Neuronal stem cell (in vitro differentiated cells): Measurements from ENCODE around the gene PLA2G1B. TPM values are rescaled to one million over a fixed set of nuclear protein-coding genes. Genes with fewer than 3 reads are reported as not detected.

Experiments
- DNase-seq: peaks from one replicate; pipeline ENCODE4 v3.0.0-alpha.2; 2013; ENCODE audit warnings: low spot score
- H2AFZ ChIP-seq: one replicate; pipeline ENCODE4 v1.6.1; 2013; ENCODE audit warnings: mild to moderate bottlenecking, low read length, inconsistent platforms
- H2AK5ac ChIP-seq: 2 replicates; pipeline ENCODE4 v1.6.1; 2013; ENCODE audit warnings: low read depth, mild to moderate bottlenecking, inconsistent platforms, low read length, moderate library complexity, mixed read lengths
- H2BK120ac ChIP-seq: 2 replicates; pipeline ENCODE4 v1.6.1; 2013; ENCODE audit warnings: low read depth, mild to moderate bottlenecking, inconsistent platforms, low read length, moderate library complexity, mixed read lengths
- H2BK12ac ChIP-seq: one replicate; pipeline ENCODE4 v1.6.1; 2013; ENCODE audit warnings: low read length, inconsistent platforms
- H2BK15ac ChIP-seq: 2 replicates; pipeline ENCODE4 v1.6.1; 2013; ENCODE audit warnings: mild to moderate bottlenecking, low read length, inconsistent platforms, mixed read lengths
- H2BK5ac ChIP-seq: one replicate; pipeline ENCODE4 v1.6.1; 2013; ENCODE audit warnings: inconsistent platforms, mild to moderate bottlenecking, low read length, moderate library complexity
- H3K14ac ChIP-seq: one replicate; pipeline ENCODE4 v1.6.1; 2013; ENCODE audit warnings: low read length, inconsistent platforms
- H3K18ac ChIP-seq: 2 replicates; pipeline ENCODE4 v1.6.1; 2013; ENCODE audit warnings: low read length, inconsistent platforms
- H3K23ac ChIP-seq: 2 replicates; pipeline ENCODE4 v1.6.1; 2013; ENCODE audit warnings: low read depth, mild to moderate bottlenecking, mixed read lengths, low read length, inconsistent platforms; ENCODE audit not compliant: poor library complexity
- H3K27ac ChIP-seq: replicated peaks from 3 replicates; pipeline ENCODE4 v1.5.1; 2013; ENCODE audit warnings: low read length, inconsistent platforms
- H3K27me3 ChIP-seq, 3 experiments: 2 replicates each; pipeline ENCODE4 v1.6.1; 2013; ENCODE audit warnings: low read length in 3 of 3, mild to moderate bottlenecking in 2 of 3, inconsistent platforms in 1 of 3, low read depth in 1 of 3, mixed read lengths in 1 of 3, moderate library complexity in 1 of 3; ENCODE audit not compliant: control insufficient read depth in 3 of 3, insufficient read depth in 3 of 3
- H3K36me3 ChIP-seq, 2 donors: replicated peaks in 1 of 2; 2 replicates each; pipeline ENCODE4 v1.6.1; 2013; ENCODE audit warnings: low read length in 2 of 2; ENCODE audit not compliant: control insufficient read depth in 2 of 2, insufficient read depth in 2 of 2
- H3K4ac ChIP-seq: 2 replicates; pipeline ENCODE4 v1.6.1; 2013; ENCODE audit warnings: inconsistent platforms, mild to moderate bottlenecking, low read length, moderate library complexity
- H3K4me1 ChIP-seq, 2 donors: 1 replicate in 1 of 2; 2 replicates in 1 of 2; pipeline ENCODE4 v1.6.1; 2013; ENCODE audit warnings: low read length in 2 of 2, low read depth in 1 of 2; ENCODE audit not compliant: control insufficient read depth in 2 of 2, insufficient read depth in 1 of 2
- H3K4me2 ChIP-seq: one replicate; pipeline ENCODE4 v1.6.1; 2013; ENCODE audit warnings: mild to moderate bottlenecking, low read length, inconsistent platforms; ENCODE audit not compliant: insufficient read depth, poor library complexity, severe bottlenecking
- H3K4me3 ChIP-seq, 2 donors: 2 replicates each; pipeline ENCODE4 v1.5.1; 2013; ENCODE audit warnings: low read length in 2 of 2, mild to moderate bottlenecking in 2 of 2, inconsistent platforms in 1 of 2, moderate library complexity in 1 of 2
- H3K79me1 ChIP-seq: one replicate; pipeline ENCODE4 v1.6.1; 2013; ENCODE audit warnings: low read depth, mild to moderate bottlenecking, inconsistent platforms, low read length, moderate library complexity
- H3K9ac ChIP-seq: one replicate; pipeline ENCODE4 v1.6.1; 2013; ENCODE audit warnings: mild to moderate bottlenecking, low read depth, low read length, inconsistent platforms; ENCODE audit not compliant: poor library complexity
- H3K9me3 ChIP-seq, 2 donors: replicated peaks in 1 of 2; 2 replicates each; pipeline versions ENCODE3 to v1.6.1; 2013; ENCODE audit warnings: low read length in 2 of 2, mild to moderate bottlenecking in 2 of 2, inconsistent platforms in 1 of 2, low read depth in 1 of 2, mixed read lengths in 1 of 2, moderate library complexity in 1 of 2; ENCODE audit not compliant: control insufficient read depth in 2 of 2, insufficient read depth in 1 of 2
- H4K8ac ChIP-seq: one replicate; pipeline ENCODE4 v1.6.1; 2013; ENCODE audit warnings: low read depth, mild to moderate bottlenecking, inconsistent platforms, low read length, moderate library complexity
- H4K91ac ChIP-seq: one replicate; pipeline ENCODE4 v1.6.1; 2013; ENCODE audit warnings: low read length, low read depth, mild to moderate bottlenecking, inconsistent platforms; ENCODE audit not compliant: poor library complexity
- WGBS, 2 donors: extraction: QIAGEN DNeasy Blood & Tissue Kit; methylation state at CpG; one replicate each; pipeline ENCODE4 v1.1.7; 2013; ENCODE audit warnings: missing lambda C conversion rate in 2 of 2, mixed read lengths in 1 of 2; ENCODE audit not compliant: insufficient read length in 2 of 2, insufficient replicate concordance in 1 of 2; ENCODE audit errors: extremely low coverage in 2 of 2; 5-methylcytosine and 5-hydroxymethylcytosine counted together
- polyA plus RNA-seq, 2 experiments: library from polyadenylated mRNA; stranded (reverse); fragments of 200-250 nt; gene quantifications; one replicate each; pipeline ENCODE4 v1.2.3, GENCODE V29; 2013

PLA2G1B gene
- 0.22 TPM for polyA plus RNA-seq (2013, experiment 1 of 2)
- 0.19 TPM for polyA plus RNA-seq (2013, experiment 2 of 2)

DNA sequence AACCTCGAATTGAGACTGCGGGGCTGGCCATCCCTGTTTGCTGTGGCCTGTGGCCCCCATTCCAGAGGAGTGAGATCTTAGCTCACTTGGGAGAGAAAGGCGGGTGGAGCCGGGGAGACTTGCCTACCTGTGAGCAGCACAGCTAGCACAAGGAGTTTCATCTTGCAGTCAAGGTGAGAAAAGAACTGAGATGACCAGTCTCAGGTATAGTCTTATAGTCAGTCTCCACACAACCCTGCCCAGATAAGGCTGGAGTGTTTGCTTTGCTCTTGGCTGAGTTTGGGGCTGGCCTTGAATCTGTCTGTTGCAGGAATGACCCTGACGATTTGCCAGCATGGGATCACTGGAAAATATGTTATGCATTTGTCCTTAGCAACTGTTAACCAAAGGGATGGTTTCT is at the start of gene PLA2G1B:
Gene PLA2G1B (minus strand): TSS at position 187 of the 400 bp plus-strand sequence. CDS start 26 bp downstream, at position 161.
- H3K79me1 ChIP-seq: no peaks in the 10 kb centered on the region
- peaks cover 4 to 5% of the 10 kb centered on the region in 2 donors for H3K4me1 ChIP-seq
- no CpG with 5 or more reads among the region's 5 CpGs for WGBS, 2 donors
- H3K4ac ChIP-seq: no peak within 1 kb of the TSS
- H3K27ac ChIP-seq: no peak within 1 kb of the TSS
- no peak within 1 kb of the TSS for H2BK5ac ChIP-seq
- H3K14ac ChIP-seq: no peak within 1 kb of the TSS
- no peak within 1 kb of the TSS for H2BK15ac ChIP-seq
- H2AK5ac ChIP-seq: no peak within 1 kb of the TSS
- H2BK12ac ChIP-seq: no peak within 1 kb of the TSS
- no peak within 1 kb of the TSS for H2AFZ ChIP-seq
- no peak within 1 kb of the TSS for H3K23ac ChIP-seq
- no peak within 1 kb of the TSS for H4K91ac ChIP-seq
- H3K4me2 ChIP-seq: no peak within 1 kb of the TSS
- H3K36me3 ChIP-seq: no peaks in the 10 kb centered on the region
- no peak for DNase-seq
- peaks cover 0 to 7% (median 0%) of the 10 kb centered on the region in 3 experiments for H3K27me3 ChIP-seq
- H3K9ac ChIP-seq: no peak within 1 kb of the TSS
- H3K4me3 ChIP-seq: no peak within 1 kb of the TSS
- no peak within 1 kb of the TSS for H3K18ac ChIP-seq
- no peak within 1 kb of the TSS for H4K8ac ChIP-seq
- H2BK120ac ChIP-seq: no peak within 1 kb of the TSS
- no peaks in the 10 kb centered on the region for H3K9me3 ChIP-seq

DNA sequence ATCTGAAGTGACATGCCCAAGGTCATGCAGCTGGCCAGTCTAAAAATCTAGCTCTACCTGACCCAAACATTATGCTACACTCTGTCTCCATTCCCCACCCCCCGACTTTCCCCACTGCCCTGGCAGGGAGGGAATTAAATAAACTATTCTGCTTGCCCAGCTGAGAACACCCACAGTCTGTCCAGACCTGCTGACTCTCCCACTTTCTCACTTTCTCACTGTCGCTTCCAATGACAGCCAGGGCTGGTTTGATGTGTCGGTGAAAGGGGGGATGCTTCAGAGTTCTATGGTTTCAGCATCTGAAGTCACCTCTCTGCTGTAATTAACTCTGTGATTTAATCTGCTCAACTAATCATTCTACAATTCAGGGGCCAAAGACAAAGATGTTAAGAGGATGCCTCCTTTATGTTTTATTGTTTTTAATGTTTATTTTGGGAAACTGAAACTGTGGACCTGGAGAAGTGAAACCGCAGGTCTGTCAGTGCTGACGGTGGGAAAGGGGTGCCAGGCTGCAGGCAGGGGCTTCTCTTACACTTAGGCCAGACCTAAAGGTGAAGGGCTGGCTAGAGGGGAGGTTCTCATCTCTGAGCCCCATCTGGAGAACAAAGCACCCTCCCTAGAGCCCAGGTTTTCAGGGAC is 49.5 kb upstream of the PLA2G1B start:
- Histone ChIP-seq H2BK5ac (no peak overlapping the region), H2BK15ac (no peak overlapping the region), H3K18ac (peak overlapping the region; percentile 36), H3K4me3 (no peak overlapping the region), H3K9ac (no peak overlapping the region), H2AFZ (no peak overlapping the region), H2BK12ac (no peak overlapping the region), H2BK120ac (no peak overlapping the region), H3K79me1 (no peaks in the 10 kb centered on the region), H3K4me2 (no peak overlapping the region), H4K91ac (no peak overlapping the region), H3K36me3 (no peaks in the 10 kb centered on the region), H3K9me3 (no peaks in the 10 kb centered on the region), H3K27ac (no peak overlapping the region), H3K27me3 (no peaks in the 10 kb centered on the region), H3K4ac (no peak overlapping the region), H3K4me1 (peaks cover 9 to 11% of the 10 kb centered on the region in 2 donors), H4K8ac (no peak overlapping the region), H3K14ac (no peak overlapping the region), H3K23ac (no peak overlapping the region), H2AK5ac (no peak overlapping the region)
- DNase-seq: no peak
- no CpG with 5 or more reads among the region's 5 CpGs for WGBS, 2 donors

DNA sequence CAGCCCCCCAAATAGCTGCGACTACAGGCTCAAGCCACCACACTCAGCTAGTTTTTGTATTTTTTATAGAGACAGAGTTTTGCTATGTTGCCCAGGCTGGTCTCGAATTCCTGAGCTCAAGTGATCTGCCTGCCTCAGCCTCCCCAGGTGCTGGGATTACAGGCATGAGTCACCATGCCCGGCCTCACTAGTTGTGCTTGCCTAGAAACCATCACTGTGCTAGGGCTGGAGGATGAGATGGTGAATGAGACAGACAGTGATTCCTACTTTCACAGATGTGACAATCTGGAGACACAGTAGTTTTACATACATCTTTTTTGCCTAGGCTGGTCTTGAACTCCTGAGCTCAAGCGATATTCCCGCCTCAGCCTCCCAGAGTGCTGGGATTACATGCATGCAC is 48.8 kb upstream of the PLA2G1B start:
- peaks cover 8 to 9% of the 10 kb centered on the region in 2 donors for H3K4me1 ChIP-seq
- H3K23ac ChIP-seq: no peak overlapping the region
- no peak overlapping the region for H4K8ac ChIP-seq
- H2AK5ac ChIP-seq: no peak overlapping the region
- no peaks in the 10 kb centered on the region for H3K36me3 ChIP-seq
- no peaks in the 10 kb centered on the region for H3K9me3 ChIP-seq
- H3K27me3 ChIP-seq: no peaks in the 10 kb centered on the region
- no peak overlapping the region for H3K4me2 ChIP-seq
- no peak for DNase-seq
- no peak overlapping the region for H2BK15ac ChIP-seq
- H3K27ac ChIP-seq: no peak overlapping the region
- no CpG with 5 or more reads among the region's 5 CpGs for WGBS, 2 donors
- H3K79me1 ChIP-seq: no peaks in the 10 kb centered on the region
- H2BK5ac ChIP-seq: no peak overlapping the region
- no peak overlapping the region for H2BK120ac ChIP-seq
- no peak overlapping the region for H3K9ac ChIP-seq
- H3K18ac ChIP-seq: peak overlapping the region; percentile 45
- H3K4me3 ChIP-seq: no peak overlapping the region
- H3K4ac ChIP-seq: no peak overlapping the region
- H4K91ac ChIP-seq: no peak overlapping the region
- peak overlapping the region; percentile 17 for H3K14ac ChIP-seq
- H2BK12ac ChIP-seq: no peak overlapping the region
- no peak overlapping the region for H2AFZ ChIP-seq

DNA sequence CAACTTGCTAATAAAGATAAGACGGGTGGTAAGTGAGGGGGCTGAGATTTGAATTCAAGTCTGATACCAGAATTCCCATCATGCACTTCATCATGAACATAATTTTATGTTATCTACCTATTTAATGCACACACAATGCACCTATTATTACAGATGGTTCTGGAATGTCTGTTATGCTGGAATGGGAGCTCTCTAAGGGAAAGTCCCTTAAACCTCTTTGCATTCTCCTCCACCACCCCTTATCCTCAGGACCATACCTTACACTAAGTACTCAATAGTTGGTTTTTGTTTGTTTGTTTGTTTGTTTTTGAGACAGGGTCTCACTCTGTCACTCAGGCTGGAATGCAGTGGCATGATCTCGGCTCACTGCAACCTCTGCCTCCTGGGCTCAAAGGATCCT is 48.4 kb upstream of the PLA2G1B start:
- Histone ChIP-seq H2BK120ac (no peak overlapping the region), H4K91ac (no peak overlapping the region), H3K4me2 (no peak overlapping the region), H3K23ac (no peak overlapping the region), H3K14ac (no peak overlapping the region), H3K4me3 (no peak overlapping the region), H3K79me1 (no peaks in the 10 kb centered on the region), H3K18ac (no peak overlapping the region), H3K27me3 (no peaks in the 10 kb centered on the region), H4K8ac (no peak overlapping the region), H2BK15ac (no peak overlapping the region), H2AFZ (no peak overlapping the region), H2BK12ac (no peak overlapping the region), H2AK5ac (no peak overlapping the region), H3K27ac (no peak overlapping the region), H3K9ac (no peak overlapping the region), H3K9me3 (no peaks in the 10 kb centered on the region), H2BK5ac (no peak overlapping the region), H3K4ac (no peak overlapping the region), H3K36me3 (no peaks in the 10 kb centered on the region), H3K4me1 (peaks cover 10 to 13% of the 10 kb centered on the region in 2 donors)
- no CpG with 5 or more reads among the region's 2 CpGs for WGBS, 2 donors
- DNase-seq: no peak
